Sigmoid colon (tissue), 7 donors: Measurements from ENCODE around the gene GLRA1. TPM values are rescaled to one million over a fixed set of nuclear protein-coding genes. Genes with fewer than 3 reads are reported as not detected.

Experiments
- DNase-seq: peaks from one replicate; pipeline ENCODE4 v3.0.0-alpha.2; 2019
- H3K27ac ChIP-seq, 4 donors: fragments of 200-600 bp; sonication (generic); one replicate each; pipeline ENCODE4 v1.5.1; 2016 to 2019; ENCODE audit warnings: mild to moderate bottlenecking in 1 of 4
- H3K27me3 ChIP-seq, 3 donors: fragments of 200-600 bp; sonication (generic); one replicate each; pipeline ENCODE4 v1.5.1; 2019; ENCODE audit warnings: mild to moderate bottlenecking in 1 of 3
- H3K36me3 ChIP-seq, 4 donors: fragments of 200-600 bp; sonication (generic); one replicate each; pipeline ENCODE4 v1.5.1; 2016 to 2019
- H3K4me1 ChIP-seq, 4 donors: fragments of 200-600 bp; sonication (generic); one replicate each; pipeline ENCODE4 v1.5.1; 2017 to 2019
- H3K4me3 ChIP-seq, 4 donors: fragments of 200-600 bp; sonication (generic); one replicate each; pipeline ENCODE4 v1.5.1; 2017 to 2019; ENCODE audit warnings: mild to moderate bottlenecking in 2 of 4, moderate library complexity in 1 of 4
- H3K9me3 ChIP-seq, 4 donors: fragments of 200-600 bp in 3 of 4; sonication (generic) in 3 of 4; one replicate each; pipeline versions ENCODE4 v1.5.1 to v1.6.1; 2013 to 2019
- CTCF ChIP-seq, 4 experiments: fragments of 450-650 bp in 3 of 4; fragments of 200-600 bp in 1 of 4; IDR thresholded peaks; one replicate each; pipeline ENCODE4 v1.5.1; 2016 to 2019; ENCODE audit warnings: antibody characterized with exemption in 4 of 4, mild to moderate bottlenecking in 3 of 4, moderate library complexity in 2 of 4
- EP300 ChIP-seq, 4 donors: sonication (generic); formaldehyde crosslinking; IDR thresholded peaks; one replicate each; pipeline ENCODE4 v1.6.1; 2017; ENCODE audit warnings: antibody characterized with exemption in 4 of 4
- POLR2A ChIP-seq, 2 donors: fragments of 450-650 bp; IDR thresholded peaks; one replicate each; pipeline ENCODE4 v1.6.1; 2016; ENCODE audit warnings: antibody characterized with exemption in 2 of 2, mild to moderate bottlenecking in 2 of 2, moderate library complexity in 2 of 2
- POLR2AphosphoS5 ChIP-seq, 4 donors: sonication (generic); formaldehyde crosslinking; IDR thresholded peaks; one replicate each; pipeline ENCODE4 v1.6.1; 2017; ENCODE audit warnings: antibody characterized with exemption in 4 of 4
- WGBS, 2 donors: extraction: QIAGEN DNeasy Blood & Tissue Kit; methylation state at CpG; one replicate each; pipeline ENCODE4 v1.1.7; 2013; 5-methylcytosine and 5-hydroxymethylcytosine counted together
- intact Hi-C: fragments of 100-400 bp; cut with DNase I; formaldehyde crosslinking; loops from one replicate; pipeline ENCODE4 v1.15.1; 2023
- polyA plus RNA-seq, 3 donors: library from polyadenylated mRNA; stranded (reverse); fragments of 200-250 nt; gene quantifications; one replicate each; pipeline ENCODE4 v1.2.3, GENCODE V29; 2013
- total RNA-seq, 4 donors: library from RNA; depleted of rRNA; stranded (reverse); fragments of >200 nt; gene quantifications; one replicate each; pipeline ENCODE4 v1.1.0, GENCODE V29; 2016
- donor health status: healthy with polysubstance abuse.
- donor health status: Bipolar disorder and iron deficiency.
- donor health status: healthy.

The GLRA1 gene
- total and polyA plus RNA-seq, 7 donors: not detected

DNA sequence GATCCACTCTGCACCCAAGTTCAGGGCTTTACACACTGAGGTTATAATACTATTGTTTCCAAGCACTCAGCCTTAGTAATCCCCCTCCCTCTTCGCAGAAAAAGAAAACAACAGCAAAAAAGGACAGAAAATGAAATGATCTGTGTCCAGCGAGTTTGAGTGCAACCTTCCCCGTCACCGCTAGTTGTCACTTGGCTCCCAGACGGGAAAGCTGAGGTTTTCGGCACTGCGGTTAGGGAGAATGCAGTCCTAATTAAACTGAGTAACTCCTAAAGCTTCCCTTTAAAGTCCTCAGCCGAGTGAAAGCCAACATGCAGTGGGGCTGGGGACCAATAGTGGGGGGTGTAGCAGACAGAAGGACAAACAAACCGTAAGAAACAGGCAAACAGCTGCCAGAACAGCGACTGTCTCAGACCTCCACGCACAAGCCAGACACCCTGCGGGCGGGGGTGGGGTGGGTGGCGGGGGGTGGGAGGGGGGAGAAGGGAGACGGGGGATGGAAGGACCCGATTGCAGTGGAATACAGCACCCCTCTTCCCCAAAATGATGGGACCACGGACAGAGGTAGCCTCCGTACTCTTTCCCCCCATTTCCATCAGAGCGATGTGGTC lies 680 bp downstream of the GLRA1 start:
- WGBS, 2 donors: 14 to 23% methylated on average over 19 of the region's 19 CpGs
- TF ChIP-seq EP300 (IDR thresholded peaks at IDR 0.05): no peak
- no peak for TF ChIP-seq POLR2A (IDR thresholded peaks at IDR 0.05)
- TF ChIP-seq POLR2AphosphoS5 (IDR thresholded peaks at IDR 0.05): no peak
- no peak for TF ChIP-seq CTCF (IDR thresholded peaks at IDR 0.05)
- H3K27me3 ChIP-seq: peaks cover 0 to 22% (median 7%) of the 10 kb centered on the region in 3 donors

GRCh38 chr5:151921916-151922315 lies 2.7 kb downstream of the GLRA1 start:
- no peak for DNase-seq
- 63 to 82% methylated on average over 4 of the region's 4 CpGs for WGBS, 2 donors
- intact Hi-C loops: no loop called here
- Histone ChIP-seq H3K36me3 (no peaks in the 10 kb centered on the region), H3K9me3 (peaks cover 0 to 2% (median 0%) of the 10 kb centered on the region in 4 donors), H3K27ac (no peak overlapping the region), H3K4me1 (no peaks in the 10 kb centered on the region), H3K27me3 (peaks cover 0 to 22% (median 7%) of the 10 kb centered on the region in 3 donors), H3K4me3 (no peak overlapping the region)
- TF ChIP-seq EP300 (IDR thresholded peaks at IDR 0.05) (no peak), CTCF (IDR thresholded peaks at IDR 0.05) (no peak), POLR2AphosphoS5 (IDR thresholded peaks at IDR 0.05) (no peak), POLR2A (IDR thresholded peaks at IDR 0.05) (no peak)

More for the DNA sequence above, 680 bp downstream of the GLRA1 start:
- no peaks in the 10 kb centered on the region for H3K36me3 ChIP-seq
- intact Hi-C loops: no loop called here
- H3K27ac ChIP-seq: no peak overlapping the region
- H3K4me1 ChIP-seq: no peaks in the 10 kb centered on the region
- H3K9me3 ChIP-seq: no peaks in the 10 kb centered on the region
- no peak overlapping the region for H3K4me3 ChIP-seq
- no peak for DNase-seq

DNA sequence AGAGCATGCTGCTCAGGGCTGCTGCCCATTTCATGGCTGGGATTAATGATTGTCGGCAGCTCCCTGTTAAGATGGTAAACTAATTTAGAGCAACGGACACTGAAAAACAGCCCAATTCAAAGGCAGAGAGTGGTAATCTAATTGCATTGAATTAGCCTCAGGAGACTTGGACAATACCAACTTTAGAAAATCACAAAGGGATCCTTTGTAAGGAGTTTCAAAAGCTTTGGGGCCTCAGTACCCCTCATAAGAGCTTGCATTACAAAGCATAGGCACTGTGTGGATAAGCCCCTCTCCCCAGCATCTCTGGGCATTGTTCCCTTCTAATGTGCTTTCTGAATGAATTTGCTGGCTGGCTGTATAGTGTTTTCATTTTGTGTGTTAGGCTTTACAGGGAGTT lies 6.7 kb downstream of the GLRA1 start:
- TF ChIP-seq POLR2A (IDR thresholded peaks at IDR 0.05): no peak
- no peak for TF ChIP-seq CTCF (IDR thresholded peaks at IDR 0.05)
- no peak for TF ChIP-seq POLR2AphosphoS5 (IDR thresholded peaks at IDR 0.05)
- no peak for TF ChIP-seq EP300 (IDR thresholded peaks at IDR 0.05)
- Histone ChIP-seq H3K27ac (no peak overlapping the region), H3K9me3 (peaks cover 0 to 2% (median 0%) of the 10 kb centered on the region in 4 donors), H3K27me3 (no peaks in the 10 kb centered on the region), H3K36me3 (no peaks in the 10 kb centered on the region), H3K4me1 (no peaks in the 10 kb centered on the region), H3K4me3 (no peak overlapping the region)
- DNase-seq: no peak
- intact Hi-C loops: no loop called here
- 28 to 46% methylated on average over 2 of the region's 2 CpGs for WGBS, 2 donors

DNA sequence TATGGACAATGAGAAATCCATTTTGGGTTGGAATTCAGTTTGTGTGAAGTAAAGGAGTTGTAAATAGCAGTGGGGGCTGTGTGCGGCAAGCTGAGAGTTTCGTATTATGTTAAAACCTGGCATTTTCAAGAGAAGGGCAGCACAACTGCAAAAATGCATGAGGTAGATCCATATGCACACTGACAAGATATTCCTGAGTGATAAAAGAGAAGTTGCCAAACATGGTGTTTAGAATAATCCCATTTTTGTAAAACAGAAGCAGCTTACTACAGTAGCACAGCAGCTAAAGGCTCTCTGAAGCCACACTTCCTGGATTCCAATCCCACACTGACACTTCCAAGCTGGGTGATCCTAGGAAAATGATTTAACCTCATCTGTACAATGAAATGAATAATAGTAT lies 11.2 kb downstream of the GLRA1 start:
- intact Hi-C loops: no loop called here
- 89 to 91% methylated on average over 2 of the region's 2 CpGs for WGBS, 2 donors

More for the DNA sequence above, 11.2 kb downstream of the GLRA1 start:
- Histone ChIP-seq H3K36me3 (no peaks in the 10 kb centered on the region), H3K27me3 (no peaks in the 10 kb centered on the region), H3K4me1 (no peaks in the 10 kb centered on the region), H3K4me3 (no peak overlapping the region), H3K9me3 (peaks cover 0 to 2% (median 0%) of the 10 kb centered on the region in 4 donors), H3K27ac (no peak overlapping the region)
- no peak for TF ChIP-seq POLR2AphosphoS5 (IDR thresholded peaks at IDR 0.05)
- no peak for TF ChIP-seq EP300 (IDR thresholded peaks at IDR 0.05)
- TF ChIP-seq CTCF (IDR thresholded peaks at IDR 0.05): no peak
- no peak for TF ChIP-seq POLR2A (IDR thresholded peaks at IDR 0.05)
- DNase-seq: no peak
